HG02763 (cell line): Measurements from ENCODE around the gene GPR142.

ENCODE experiments used
- ATAC-seq: cut with Tn5 transposase; IDR thresholded peaks from one replicate; pipeline ENCODE4 v1.9.1; 2021; ENCODE audit warnings: mild to moderate bottlenecking, moderate library complexity; ENCODE audit not compliant: unreplicated experiment

The GPR142 gene

GRCh38 chr17:74343526-74344284, 23.6 kb upstream of the GPR142 start:
- no peak for ATAC-seq

- ATAC-seq, result no peak
Observed at GRCh38 chr17:74344658-74345057, 22.6 kb upstream of the GPR142 start.

GRCh38 chr17:74345433-74346241, 21.7 kb upstream of the GPR142 start:
- no peak for ATAC-seq

- ATAC-seq, result no peak
Observed at GRCh38 chr17:74347646-74348045, 19.7 kb upstream of the GPR142 start.

- ATAC-seq, result no peak
Observed at GRCh38 chr17:74349120-74349519, 18.2 kb upstream of the GPR142 start.

GRCh38 chr17:74350486-74350885, 16.8 kb upstream of the GPR142 start:
- no peak for ATAC-seq

- ATAC-seq, result no peak
Observed at GRCh38 chr17:74351552-74352210, 15.6 kb upstream of the GPR142 start.

GRCh38 chr17:74353446-74354060, 13.8 kb upstream of the GPR142 start:
- ATAC-seq, result no peak

- no peak for ATAC-seq
Observed at GRCh38 chr17:74354123-74354522, 13.2 kb upstream of the GPR142 start.

GRCh38 chr17:74354561-74354960, 12.7 kb upstream of the GPR142 start:
- no peak for ATAC-seq

- no peak for ATAC-seq
Observed at GRCh38 chr17:74355065-74355464, 12.2 kb upstream of the GPR142 start.

GRCh38 chr17:74356646-74357465, 10.4 kb upstream of the GPR142 start:
- ATAC-seq, result no peak

- no peak for ATAC-seq
Observed at GRCh38 chr17:74357466-74357809, 9.9 kb upstream of the GPR142 start.

GRCh38 chr17:74358697-74359096, 8.6 kb upstream of the GPR142 start:
- ATAC-seq, result no peak

GRCh38 chr17:74359916-74360315, 7.4 kb upstream of the GPR142 start:
- ATAC-seq, result no peak

GRCh38 chr17:74360899-74361229, 6.4 kb upstream of the GPR142 start:
- ATAC-seq, result no peak

- ATAC-seq, result no peak
Observed at GRCh38 chr17:74361230-74362068, 5.9 kb upstream of the GPR142 start, which contains the start of gene BTBD17. Gene BTBD17, minus strand, starts transcription at chr17:74361868. Its CDS starts 49 bp downstream, at chr17:74361819.

GRCh38 chr17:74362069-74362405, 5.3 kb upstream of the GPR142 start:
- ATAC-seq, result no peak

- ATAC-seq, result no peak
Observed at GRCh38 chr17:74362810-74363498, 4.4 kb upstream of the GPR142 start.
